Stimulated activated CD4-positive, alpha-beta T cell treated with anti-CD3 and anti-CD28 coated beads, Interleukin-4, amount 100 ng/mL, for 1 hour (primary cell): ENCODE data around the gene CAPN12.
A peak's percentile ranks its signal among the peaks of the same experiment; 100 is the strongest.

Experiments used
- DNase-seq: peaks from one replicate; pipeline ENCODE4 v3.0.0-alpha.2; 2020

Gene CAPN12

DNA sequence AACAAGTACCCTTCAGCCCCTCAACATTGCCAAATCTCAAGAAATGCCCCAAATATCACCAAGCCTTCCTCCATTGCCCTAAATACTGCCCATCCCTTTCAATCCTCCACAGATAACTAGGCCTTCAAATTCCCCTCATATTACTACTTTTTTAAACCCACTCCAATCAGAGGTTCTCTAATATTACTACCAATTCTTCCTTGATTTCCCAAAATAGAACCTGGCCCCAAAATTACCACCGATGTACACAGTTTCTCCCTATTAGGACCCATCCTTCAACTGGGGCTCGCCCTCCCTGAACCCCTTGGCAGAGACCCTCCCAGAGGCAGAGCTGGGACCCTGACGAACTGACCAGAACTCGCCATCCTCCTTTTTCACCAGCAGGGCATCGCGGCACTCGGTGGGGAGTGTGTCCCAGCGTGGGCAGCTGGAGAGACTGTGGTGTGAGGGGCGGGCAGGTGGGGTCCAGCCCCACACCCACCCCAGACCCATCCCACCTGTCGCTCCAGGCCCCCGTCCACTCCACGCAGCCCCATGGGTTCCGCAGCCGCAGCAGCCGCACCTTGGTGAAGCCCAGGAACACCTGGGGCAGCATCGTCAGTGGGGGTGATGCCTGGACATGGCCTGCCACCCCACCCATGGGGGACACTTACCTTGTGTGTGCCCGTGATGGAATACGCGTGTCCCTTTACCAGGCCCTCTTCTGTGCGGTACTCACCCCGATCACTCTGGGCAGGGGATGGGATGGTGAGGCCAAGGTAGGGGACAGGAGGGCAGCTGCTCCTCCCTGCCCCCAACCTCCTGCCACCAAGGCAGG is 6.1 kb downstream of the CAPN12 start:
- no peak for DNase-seq

- no peak for DNase-seq
These were observed 6.9 kb downstream of the CAPN12 start for GRCh38 chr19:38737281-38737865.

GRCh38 chr19:38736413-38737280 is 7.6 kb downstream of the CAPN12 start:
- DNase-seq, result peak; percentile 73

- DNase-seq, result peak; percentile 66
These were observed 8.2 kb downstream of the CAPN12 start for GRCh38 chr19:38736036-38736412.

- DNase-seq, result no peak
These were observed 9.0 kb downstream of the CAPN12 start for GRCh38 chr19:38735257-38735686.

DNA sequence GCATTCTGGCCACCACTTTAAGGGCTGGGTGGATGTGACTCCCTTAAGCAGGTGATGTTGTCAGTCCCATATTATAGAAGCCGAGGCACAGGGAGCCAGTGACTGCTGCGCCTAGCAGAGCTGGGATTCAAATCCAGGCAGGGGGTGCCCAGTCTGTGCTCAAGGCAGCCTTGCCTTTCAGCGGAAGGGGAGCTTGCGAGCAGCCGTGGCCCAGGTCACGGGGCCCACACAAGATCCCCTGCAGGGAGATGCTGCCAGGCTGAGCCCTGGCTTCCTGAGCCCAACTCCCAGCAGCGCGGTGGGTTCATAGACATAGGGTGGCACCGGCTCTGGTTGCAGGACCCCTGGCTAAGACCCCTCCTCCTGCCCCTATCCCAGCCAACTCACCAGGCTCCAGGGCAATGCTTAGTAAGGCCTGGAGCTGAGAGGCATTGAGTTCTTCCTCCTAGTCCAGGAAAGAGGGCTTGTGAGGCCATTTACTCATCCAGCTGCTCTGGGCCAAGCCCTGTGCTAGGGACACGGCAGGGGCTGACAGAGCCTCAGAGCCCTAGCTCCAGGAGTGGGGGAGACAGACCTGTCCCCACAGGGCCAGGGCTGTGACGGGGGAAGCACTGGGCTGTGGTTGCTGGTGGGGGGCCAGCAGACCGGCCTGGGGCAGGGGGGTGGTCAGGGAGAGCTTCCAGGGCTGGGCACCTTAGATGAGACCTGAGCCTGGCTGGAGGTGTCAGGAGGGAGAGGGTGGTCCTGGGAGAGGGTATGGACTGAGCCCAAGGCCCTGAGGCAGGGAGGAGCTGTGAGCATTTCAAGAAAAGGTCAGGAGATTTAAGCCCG is 9.6 kb downstream of the CAPN12 start:
- DNase-seq, result no peak

- DNase-seq, result no peak
These were observed 10.2 kb downstream of the CAPN12 start for GRCh38 chr19:38734176-38734425.

DNA sequence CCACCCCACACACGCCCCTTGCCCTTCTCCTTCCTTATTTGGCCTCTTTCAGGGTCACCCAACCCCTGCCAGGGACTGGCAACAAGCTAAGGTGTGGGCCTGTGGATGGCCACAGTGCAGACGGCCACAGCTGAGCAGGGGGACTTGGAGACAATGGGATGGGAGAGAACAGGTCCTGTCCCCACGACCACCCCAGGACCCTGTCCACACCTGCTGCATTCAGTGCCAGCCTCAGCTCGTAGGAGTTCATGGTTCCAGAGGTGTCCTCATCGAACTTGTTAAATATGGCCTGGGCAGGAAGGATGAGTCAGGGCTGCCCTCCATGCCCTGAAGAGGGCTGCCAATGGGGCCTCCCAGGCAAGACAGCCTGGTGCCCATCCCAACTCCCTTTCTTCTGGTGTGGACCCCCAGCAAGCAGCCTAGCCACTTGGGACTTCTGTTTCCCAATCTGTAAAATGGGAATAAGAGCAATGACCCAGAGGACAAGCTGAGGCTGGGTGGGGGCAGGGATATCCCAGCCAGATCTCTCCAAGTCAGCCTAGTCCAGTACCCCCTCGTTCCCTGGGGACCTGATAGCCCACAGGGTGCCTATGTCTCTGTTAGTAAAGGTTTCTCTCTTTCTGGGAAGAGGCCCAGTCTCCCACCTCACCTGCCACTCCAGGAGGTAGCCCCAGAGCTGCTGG is 10.6 kb downstream of the CAPN12 start:
- no peak for DNase-seq

DNA sequence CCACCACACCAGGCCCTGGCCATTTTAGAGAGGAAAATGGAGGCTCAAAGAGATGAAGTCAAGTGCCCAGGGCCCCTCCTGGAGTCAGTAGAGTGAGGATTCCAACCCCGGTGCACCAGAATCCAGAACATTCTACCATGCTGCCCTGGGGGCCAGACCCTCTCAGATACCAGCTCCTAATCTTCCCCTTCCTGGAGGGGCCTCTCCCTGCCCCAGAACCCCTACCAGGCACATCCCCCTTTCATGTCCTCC is 11.1 kb downstream of the CAPN12 start:
- DNase-seq, result no peak

GRCh38 chr19:38731654-38732301 is 12.5 kb downstream of the CAPN12 start:
- no peak for DNase-seq

DNA sequence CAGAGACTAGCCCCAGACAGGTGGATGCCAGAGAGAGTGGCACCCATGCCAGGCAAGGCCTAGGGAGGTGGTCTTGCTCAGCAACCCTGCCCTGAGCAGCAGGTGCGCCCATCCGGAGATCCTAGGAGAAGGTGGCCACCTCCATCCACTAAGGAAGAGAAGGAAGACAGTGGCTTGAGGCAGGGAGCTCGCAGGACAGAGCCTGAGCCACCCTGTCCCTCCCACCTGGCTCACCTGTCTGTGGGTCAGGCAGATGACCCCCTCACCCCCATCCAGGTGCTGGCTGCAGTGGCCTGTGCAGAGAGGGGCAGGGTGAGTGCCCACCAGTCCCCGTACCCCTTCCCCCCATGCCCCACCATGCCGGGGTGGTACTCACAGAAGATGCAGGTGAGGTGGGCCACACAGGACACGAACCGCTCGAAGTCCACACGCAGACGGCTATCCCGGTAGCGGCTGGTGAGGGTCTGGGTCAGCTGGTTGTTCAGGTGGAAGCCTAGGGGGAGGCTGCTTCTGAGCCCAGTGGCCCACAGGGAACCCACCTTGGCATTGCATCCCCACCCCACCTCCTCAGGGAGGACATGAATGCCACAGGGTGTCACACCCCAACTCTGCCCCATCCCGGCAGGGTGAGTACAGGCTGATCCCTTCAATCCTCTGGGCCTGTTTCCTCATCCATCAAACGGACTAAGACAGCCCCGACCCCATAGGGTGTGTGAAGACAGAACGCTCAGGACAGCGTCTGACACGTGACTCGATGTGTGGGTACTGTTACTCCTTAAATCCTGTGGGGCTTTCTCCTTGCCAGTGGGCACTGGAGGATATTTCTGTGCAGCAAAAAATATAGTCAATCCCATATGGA is 13.3 kb downstream of the CAPN12 start:
- no peak for DNase-seq

DNA sequence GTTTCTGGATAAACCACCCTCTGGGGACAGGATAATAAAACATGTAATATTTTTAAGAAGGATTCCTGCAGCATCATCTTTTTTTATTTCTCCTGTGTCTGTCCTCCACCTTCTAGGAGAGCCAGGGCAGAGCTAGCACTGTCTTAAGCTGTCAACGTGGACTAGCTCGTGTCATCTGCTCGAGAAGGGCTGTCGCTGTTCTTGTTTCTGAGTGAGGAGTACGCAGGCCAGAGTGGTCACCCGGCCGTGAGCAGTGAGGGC is 13.9 kb downstream of the CAPN12 start:
- DNase-seq, result no peak

DNA sequence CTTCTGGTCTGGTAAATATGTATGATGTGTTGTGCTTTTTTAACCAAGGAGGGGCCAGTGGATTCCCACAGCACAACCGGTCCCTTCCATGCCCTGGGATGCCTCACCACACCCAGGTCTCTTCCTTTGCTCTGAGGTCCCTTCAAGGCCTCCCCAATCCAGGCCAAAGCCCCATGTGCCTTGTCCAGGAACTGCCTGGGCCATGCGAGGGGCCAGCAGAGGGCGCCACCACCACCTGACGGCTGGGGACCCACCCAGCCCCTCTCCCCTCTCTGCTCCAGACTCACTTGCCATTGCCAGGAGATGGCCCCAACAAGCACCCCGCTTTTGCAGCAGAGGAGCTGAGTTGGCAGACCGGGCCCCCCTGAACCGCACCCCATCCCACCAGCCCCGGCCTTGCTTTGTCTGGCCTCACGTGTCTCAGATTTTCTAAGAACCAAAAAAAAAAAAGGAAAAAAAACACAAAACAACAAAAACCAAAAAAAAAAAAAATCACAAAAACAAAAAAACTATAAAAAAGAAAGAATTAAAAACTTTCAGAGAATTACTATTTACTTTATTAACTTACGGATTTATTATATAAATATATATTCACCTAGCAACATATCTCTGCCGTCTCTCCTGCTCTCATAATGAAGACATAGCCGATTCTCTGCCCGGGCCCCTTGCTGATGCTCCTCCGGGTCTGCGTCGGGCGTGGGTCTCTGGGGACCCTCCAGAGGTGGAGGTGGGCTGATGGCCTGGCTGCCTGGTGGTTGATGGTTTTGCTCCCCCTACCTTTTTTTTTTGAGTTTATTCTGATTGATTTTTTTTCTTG is 14.4 kb downstream of the CAPN12 start:
- peak; percentile 85 for DNase-seq

- DNase-seq, result no peak
These were observed 15.3 kb downstream of the CAPN12 start for GRCh38 chr19:38728752-38729541.

GRCh38 chr19:38727868-38728660 is 16.2 kb downstream of the CAPN12 start:
- no peak for DNase-seq

DNA sequence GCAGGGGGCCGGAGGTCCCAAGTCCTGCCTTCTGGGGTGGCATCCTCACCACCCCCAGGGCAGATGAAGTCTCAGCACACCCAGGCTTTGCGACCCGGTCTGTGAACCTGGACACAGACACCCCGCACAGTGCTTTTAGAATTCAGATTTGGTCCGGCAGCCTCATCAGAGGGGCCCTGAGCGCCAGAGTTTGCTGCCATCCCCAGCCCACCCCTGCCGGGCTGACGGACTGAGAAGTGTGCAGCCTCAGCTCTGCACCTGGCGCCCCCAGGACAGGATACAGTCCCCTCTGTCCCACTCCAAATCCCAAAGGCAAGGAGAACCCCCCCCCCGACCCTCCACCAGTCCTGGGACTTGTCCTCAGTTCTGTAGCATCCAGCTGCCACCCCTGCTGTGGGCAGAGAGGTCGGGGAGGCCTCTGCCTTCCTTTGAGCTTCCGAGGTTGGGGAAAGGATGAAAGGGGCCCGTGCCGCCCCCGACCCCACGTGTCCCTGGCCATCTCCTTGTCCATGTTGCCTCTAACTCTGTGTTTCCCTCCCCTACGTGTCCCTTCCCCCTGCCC is 16.9 kb downstream of the CAPN12 start:
- no peak for DNase-seq

DNA sequence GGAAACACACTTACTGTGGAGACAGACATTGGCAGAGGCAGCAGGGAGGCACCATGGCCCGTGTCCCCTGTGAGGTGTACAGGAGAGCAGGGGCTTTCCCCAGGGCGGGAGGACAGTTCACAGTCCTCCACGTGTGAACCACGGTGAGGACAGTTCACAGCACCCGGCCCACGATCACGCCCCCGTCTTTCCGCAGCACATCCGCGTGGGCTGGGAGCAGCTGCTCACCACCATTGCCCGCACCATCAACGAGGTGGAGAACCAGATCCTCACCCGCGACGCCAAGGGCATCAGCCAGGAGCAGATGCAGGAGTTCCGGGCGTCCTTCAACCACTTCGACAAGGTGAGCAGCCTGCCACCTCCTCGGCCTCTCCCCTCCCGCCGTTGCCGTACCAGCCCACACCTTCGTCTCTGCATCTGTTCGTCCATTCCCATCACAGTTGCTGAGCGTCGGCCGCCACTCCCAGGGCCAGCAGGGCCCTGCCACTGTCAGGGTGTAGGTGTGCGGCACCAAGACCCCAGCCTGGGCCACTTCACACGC is 17.4 kb downstream of the CAPN12 start:
- DNase-seq, result no peak

DNA sequence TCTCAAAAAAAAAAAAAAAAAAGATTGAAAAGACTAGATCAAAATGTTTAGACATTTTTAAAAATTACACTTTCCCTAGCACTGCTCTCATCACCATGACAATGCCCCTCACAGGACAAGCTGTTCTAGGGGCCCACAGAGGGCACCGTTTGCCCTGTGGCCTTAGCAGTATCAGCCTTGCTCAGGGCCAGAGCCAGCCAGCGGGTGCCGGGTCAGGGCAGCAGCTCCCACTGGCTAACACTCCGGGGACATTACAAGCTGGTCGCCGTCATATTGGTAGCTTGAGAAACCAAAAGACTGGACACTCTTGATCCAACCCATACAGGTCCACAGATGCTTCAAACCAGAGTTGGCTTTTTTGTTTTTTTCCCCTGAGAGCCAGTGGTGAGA is 18.0 kb downstream of the CAPN12 start:
- no peak for DNase-seq
